SK-N-MC (cell line): ENCODE results near the gene CAPS.

Experiments
- EZH2 ChIP-seq: fragments of 200-600 bp; sonication (generic); IDR thresholded peaks from one replicate; pipeline ENCODE4 v1.6.1; 2017; ENCODE audit warnings: antibody characterized with exemption
- POLR2AphosphoS5 ChIP-seq: IDR thresholded peaks from 2 replicates; pipeline ENCODE4 v1.6.1; 2012; ENCODE audit warnings: mild to moderate bottlenecking, low read depth, low read length, borderline replicate concordance

DNA sequence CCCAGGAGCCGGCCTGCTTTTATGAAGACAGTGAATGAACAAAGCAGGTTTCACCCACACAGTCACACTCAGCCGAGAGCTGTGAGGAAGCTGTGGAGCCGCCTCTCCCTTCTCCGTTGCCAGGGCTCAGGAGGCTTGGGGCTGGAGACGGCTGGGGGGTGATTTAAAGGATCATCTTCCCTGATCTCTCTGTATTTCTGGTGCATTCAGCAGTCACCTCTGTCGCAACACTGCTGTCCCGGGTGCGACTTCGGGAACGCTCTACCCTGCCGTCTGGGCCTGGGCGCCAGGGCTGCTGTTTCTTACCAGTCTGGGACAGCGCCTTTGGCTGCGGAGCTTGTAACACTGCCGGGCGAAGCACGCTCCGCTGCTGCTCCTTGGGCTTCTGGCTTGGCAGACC lies 18.1 kb downstream of the CAPS start:
- TF ChIP-seq EZH2 (no peak), POLR2AphosphoS5 (no peak)
